HG02678 (cell line): ENCODE data around the gene CD40.
A peak's percentile ranks its signal among the peaks of the same experiment; 100 is the strongest.

ENCODE experiments used
- ATAC-seq: cut with Tn5 transposase; IDR thresholded peaks from one replicate; pipeline ENCODE4 v1.9.1; 2021; ENCODE audit warnings: mild to moderate bottlenecking, moderate library complexity; ENCODE audit not compliant: unreplicated experiment

Gene CD40

DNA sequence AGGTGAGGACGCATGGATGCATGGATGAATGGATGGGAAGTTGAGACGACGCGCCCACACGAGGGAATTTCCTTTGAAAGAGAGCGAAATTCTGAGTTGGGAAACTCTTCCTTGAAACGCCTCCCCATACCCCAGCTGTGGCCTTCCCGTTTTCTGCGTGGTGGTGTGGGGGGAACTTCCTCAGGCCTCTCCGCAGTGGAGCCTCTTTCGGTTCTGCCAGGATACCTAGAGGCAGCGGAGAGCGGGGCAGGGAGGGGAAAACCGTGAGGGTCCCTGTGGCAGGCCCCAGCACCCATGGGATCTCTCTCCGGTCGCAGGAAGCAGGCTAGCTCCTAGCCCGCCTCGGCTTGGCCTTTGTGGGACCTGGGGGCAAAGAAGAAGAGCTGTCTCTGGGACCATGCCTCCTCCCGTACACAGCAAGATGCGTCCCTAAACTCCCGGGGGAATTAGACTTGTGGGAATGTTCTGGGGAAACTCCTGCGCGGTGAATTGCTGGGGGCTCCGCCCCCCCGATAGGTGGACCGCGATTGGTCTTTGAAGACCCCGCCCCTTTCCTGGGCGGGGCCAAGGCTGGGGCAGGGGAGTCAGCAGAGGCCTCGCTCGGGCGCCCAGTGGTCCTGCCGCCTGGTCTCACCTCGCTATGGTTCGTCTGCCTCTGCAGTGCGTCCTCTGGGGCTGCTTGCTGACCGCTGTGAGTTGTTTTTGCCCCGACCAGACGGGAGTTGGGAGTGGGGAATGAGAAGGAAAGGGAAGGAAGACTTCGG lies at the start of gene CD40:
TSS of gene CD40 (plus strand) at position 611 of the 764 bp plus-strand sequence. CDS start at position 641, 30 bp downstream.
- ATAC-seq, result peak; percentile 80

DNA sequence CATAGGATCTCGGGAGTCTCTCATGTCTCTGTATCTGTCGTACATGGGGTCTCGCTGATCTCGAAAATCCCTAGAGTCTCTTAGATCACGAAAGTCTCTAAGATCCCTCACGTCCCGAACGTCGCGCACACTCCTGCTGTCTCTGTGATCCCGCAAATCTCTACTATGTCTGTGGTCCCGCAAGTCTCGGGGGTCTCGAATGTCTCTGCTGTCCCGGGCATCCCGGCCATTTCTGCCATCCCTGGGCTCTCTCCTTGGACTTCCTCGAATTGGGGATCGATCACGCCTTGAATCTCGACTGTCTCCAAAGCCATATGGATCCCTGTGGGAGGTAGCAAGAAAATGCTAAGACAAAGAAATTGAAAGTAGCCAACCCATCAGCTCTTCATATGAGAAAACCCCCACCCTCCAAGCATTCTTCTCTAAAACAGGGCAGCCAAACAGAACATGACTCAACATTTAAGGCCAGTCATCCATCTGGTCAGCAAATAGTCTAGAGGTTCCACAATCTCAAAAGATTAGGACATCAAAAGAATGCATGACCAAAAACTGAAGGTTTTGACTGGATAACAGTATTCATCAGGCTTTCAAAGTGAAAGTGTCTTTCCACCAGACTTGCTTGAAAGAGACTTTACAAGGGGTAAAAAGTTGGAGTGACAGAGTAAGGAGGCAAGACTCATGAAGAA lies 47.8 kb upstream of the CD40 start:
- no peak for ATAC-seq

DNA sequence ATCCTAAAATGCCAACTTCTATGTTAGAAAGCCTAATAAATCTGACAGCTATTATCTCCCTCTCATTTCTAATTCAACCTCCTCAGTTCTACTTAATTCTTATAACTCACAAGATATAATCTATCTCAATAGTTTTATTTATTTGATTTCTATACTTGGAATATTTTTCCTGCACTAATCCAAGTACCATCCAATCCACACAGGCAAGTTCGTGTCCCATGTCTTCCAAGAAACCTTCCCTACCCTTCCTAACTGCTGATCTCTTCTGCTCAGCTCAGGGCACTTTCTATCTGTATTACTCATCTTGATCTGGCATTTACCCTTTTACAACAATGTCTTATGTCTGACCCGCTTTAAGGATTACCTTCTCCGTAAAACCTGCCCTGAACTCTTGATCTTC lies 46.5 kb upstream of the CD40 start:
- ATAC-seq, result no peak

DNA sequence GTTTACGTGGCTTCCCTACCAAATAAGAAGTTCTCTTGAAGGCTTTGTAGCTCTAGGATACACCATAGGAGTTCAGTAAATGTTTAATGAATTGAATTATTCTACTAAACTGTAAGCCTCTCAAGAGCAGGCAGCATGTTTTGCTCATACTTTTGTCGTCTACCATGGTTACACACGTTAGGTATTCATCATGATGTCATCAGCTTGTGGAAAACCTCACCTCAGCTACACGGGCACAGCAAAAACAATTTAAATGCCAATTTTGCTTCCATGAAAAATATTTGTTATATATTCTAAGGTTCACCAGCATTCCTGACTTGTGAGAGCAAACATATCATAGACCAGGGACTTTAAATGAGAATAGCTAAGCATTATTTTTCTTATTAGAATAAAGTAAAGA lies 45.1 kb upstream of the CD40 start:
- no peak for ATAC-seq

DNA sequence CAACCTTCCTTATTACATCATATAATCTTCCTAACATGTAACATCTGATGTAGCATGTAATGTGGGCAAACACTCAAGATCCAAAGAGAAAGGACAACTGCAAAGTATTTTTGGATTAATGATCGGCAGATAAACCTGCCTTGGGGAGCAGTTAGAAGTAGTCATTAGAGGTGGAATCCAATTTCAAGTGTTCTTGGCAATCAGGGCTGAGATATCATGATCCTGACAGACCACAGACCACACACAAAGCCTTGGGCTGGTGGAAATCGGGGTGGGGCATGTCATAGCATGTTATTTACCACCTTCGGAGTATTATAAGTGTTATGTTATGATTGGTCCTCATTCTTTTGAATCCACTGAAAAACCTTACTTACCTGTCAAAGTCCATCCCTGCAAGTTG lies 44.7 kb upstream of the CD40 start:
- no peak for ATAC-seq

DNA sequence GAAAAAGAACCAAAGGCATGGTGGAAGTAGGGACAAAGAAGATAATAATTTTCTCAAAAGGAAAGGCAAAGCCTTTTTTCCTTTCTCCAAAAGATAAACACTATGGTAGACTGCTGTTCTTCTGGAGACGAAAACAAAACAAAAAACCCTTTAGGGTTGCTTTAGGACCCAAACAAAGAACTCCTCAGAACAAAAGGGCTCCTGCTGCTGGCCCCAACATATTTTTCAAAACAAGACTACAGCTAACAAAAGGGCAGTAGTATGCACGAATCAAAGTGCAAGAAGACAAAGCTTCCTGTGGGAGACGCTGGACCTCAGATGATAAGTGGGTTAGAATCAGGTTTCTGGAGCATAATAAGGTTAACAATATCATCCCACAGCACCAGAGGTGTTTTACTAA lies 44.1 kb upstream of the CD40 start:
- no peak for ATAC-seq

DNA sequence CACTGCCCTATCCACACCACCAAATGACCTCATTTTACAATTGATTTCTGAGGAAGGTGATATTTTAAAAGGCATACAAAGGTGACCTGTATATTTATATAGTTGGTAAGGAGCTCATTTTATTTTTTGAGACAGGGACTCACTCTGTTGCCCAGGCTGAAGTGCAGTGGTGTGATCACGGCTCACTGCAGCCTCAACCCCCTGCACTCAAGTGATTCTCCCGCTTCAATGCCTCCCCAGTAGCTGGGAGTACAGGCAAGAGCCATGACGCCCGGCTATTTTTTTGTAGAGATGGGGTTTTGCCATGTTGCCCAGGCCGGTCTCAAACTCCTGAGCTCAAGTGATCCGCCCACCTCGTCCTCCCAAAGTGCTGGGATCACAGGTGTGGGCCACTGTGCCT lies 41.3 kb upstream of the CD40 start:
- ATAC-seq, result no peak

DNA sequence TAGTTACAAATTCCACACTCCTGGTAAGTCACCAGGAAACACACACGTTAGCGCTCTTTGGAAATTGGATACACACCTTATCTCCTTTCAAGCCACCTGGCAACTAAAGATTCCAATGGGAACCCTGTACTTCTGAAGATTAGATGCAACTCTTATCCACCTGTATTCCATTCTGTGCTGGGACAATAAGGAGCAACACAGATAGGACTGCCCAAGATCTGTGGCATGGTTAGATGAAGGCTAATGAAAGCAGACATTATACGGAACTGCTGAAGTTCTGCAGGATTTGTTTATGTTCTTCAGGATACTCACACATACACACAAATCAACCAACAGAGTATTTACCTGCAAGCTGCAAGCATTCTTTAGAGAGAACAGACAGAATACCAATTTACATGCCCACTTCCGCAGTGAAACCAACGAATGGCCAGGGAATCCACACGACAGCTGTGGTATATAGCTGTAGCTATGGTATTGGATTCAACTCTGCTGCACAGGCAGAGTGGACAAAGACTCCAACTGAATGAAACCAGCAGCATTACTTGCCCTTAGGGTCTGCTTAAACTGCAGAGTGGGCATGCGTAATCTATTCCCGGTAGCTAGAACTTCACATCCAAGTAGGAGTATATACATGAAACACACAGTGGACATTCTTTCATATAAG lies 40.3 kb upstream of the CD40 start:
- ATAC-seq, result no peak

DNA sequence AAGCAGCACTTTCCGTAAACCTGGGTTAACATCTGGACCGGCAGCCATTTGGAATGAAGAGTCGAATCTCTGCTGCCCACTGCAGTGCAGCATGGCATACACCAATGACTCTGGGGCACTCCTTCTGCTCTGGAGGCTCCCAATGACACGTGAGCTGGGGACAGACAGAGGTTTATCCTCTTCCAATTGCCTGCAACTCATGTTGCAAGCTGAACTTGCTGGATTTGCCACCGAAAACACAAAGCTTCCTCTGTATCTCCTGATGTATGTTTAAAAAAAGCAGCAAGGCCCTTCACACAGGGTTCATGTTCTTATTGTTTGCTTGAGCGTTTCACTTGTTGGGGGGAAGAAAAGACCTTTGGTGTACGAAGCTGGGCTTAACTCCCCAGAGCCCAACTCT lies 39.2 kb upstream of the CD40 start:
- ATAC-seq, result no peak

DNA sequence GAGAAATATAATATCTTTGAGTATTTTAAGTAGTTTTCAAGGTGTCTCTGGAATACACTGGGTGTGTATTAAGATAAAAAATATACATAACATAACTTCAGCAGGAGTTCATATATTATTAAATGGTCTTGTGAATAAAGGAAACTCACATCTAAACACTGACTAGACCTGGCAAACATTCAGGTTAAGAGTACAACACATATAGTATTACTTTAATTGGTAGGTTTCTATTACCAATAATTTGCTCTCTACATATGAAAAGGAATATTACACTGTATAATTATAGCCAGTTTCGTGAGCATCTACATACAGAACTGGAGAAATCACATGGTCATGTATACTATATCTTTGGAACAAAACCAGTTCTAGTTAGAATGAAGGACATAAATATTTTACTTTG lies 37.0 kb upstream of the CD40 start:
- ATAC-seq, result no peak

DNA sequence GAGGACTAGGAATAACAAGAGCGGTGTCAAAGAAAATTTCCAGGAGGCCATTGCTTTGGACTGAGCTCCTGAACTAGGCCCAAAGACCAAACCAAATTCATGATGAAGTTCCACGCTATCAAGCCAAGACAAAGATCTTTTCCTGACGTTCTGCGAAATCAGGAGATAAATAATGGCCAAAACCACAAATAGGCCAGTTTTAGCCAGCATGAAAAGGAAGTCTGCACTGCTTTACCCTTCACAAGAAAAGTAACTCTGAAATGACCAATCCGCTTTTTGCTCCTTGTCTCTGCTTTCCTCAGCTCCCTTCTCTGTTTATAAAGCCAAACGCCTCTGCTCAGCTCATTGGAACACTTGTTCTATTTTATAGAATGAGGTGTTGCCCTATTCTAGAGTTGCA lies 35.0 kb upstream of the CD40 start:
- no peak for ATAC-seq

DNA sequence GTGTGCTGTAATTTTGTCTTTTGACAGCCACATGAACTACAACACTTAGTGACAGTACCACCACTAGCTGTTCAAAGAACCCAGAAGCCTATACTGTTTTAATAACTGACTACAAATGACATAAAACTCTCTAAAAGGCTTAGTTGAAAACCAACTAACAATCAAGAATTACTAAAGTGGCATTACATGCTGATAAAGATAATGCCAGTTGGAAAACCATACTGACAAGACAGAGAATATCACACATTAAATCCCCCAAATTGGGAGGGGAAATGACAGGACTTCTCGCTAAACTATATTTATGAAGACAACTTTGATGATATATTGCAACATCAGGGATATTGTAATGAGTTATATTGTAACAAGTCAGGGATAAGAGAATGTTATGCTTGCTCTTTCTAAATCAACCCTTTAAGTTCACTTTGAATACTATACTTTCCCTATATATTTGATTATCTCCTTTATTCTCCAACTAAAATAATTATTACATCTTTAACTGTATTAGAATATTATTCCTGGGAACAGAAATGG lies 34.5 kb upstream of the CD40 start:
- no peak for ATAC-seq

DNA sequence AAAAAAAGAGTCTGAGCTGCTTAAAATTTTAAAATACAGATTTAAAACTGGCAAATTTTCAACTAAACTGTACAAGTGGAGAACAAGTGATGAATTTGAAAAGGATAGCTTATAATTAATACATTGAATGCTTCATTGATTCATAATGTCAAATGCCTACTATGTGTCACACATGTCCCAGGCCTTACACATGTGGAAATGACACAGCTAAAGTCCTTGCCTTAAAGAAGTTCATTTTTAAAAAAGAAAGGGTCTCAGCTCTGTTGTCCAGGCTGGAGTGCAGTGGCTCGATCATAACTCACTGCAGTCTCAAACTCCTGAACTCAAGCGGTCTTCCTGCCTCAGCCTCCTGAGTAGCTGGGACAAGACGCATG lies 33.3 kb upstream of the CD40 start:
- no peak for ATAC-seq

DNA sequence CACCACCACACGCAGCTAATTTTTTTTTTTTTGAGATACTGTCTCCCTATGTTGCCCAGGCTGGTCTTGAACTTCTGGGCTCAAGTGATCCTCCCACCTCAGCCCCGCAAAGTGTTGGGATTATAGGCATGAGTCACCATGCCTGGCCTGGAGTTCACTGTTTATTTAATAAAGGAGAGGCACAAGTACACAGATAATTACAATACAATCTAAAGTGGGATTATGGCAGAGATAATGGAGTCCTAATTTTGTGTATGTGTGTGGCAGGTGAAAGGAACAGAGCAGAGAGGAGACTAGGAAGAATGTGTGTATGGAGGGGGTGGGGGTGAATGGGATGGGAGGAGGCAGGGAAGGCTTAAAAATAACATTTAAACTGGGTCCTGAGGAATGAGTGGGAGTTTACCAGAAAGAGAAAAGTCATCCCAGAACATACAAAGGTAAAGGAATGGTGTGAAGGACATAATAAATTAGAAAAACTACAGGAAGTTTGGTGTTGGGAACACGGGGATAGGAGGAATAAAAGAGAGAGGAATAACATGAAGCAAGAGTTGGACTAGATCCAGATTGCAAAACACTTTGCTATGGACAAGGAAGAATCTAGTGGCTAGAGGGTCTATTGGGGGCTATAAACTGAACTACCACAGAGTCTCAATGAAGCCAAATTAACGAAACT lies 32.8 kb upstream of the CD40 start:
- ATAC-seq, result no peak

DNA sequence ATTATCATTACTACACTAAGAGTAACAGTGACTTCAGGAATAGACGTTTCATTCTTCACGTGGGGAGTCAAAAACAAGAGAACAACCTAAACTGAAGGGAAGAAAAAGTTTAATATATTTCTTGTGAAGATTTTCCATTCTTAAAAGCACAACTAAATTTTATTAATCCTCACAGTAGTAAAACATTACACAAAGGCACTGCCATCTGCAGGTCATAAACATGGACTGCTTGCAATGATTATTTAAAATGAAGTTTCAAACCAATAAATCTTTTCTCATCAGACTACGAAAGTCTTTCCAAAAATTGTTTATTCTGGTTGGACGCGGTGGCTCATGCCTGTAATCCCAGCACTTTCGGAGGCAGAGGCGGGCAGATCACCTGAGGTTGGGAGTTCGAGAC lies 31.0 kb upstream of the CD40 start:
- ATAC-seq, result no peak

DNA sequence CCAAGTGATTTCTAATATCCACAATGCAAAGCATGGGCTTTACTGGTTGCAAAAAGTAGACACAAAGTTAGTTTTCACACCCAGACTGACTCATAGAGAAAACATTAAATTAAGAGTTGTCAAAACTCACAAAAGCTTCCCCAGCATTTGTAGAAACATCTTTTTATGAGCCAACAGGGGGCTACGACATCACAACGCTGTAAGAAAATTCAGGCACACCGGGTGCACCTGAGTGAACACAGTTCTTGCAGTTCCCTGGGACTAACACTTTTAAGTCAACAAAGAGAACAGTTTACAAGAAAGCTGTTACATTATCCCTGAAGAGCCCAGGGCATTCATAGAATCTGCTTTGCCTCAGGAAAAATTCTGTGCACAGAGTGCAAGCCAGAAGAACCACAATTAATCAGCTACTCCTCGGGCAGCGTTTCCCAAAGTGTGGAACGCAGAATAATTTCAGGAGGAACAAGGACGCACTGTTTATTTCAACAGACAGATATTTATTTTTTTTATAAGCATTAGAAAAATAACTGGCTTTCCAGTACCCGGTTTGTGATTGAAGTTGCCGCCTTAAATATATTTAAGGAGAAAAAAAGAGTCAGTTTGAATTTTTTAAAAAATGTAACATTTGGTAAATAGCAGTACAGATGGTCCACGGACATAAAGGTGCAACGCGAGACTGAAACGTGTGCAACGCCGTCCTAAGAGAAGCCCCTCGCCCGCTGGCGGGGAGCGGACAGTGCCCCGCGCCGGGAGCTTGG lies 29.5 kb upstream of the CD40 start:
- no peak for ATAC-seq

DNA sequence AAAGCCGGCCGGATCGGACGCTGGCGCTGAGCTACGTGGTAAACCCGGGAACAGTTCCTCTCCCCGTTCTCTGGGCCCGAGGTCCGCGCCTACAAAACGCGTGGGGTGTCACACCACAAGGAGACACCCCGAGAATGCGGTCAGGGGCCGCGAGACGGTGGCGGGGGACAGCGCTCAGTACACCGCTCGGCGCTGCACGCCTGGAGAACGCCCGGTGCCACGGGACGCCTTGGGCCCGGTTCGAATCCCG lies 29.0 kb upstream of the CD40 start:
- ATAC-seq, result peak; percentile 26

DNA sequence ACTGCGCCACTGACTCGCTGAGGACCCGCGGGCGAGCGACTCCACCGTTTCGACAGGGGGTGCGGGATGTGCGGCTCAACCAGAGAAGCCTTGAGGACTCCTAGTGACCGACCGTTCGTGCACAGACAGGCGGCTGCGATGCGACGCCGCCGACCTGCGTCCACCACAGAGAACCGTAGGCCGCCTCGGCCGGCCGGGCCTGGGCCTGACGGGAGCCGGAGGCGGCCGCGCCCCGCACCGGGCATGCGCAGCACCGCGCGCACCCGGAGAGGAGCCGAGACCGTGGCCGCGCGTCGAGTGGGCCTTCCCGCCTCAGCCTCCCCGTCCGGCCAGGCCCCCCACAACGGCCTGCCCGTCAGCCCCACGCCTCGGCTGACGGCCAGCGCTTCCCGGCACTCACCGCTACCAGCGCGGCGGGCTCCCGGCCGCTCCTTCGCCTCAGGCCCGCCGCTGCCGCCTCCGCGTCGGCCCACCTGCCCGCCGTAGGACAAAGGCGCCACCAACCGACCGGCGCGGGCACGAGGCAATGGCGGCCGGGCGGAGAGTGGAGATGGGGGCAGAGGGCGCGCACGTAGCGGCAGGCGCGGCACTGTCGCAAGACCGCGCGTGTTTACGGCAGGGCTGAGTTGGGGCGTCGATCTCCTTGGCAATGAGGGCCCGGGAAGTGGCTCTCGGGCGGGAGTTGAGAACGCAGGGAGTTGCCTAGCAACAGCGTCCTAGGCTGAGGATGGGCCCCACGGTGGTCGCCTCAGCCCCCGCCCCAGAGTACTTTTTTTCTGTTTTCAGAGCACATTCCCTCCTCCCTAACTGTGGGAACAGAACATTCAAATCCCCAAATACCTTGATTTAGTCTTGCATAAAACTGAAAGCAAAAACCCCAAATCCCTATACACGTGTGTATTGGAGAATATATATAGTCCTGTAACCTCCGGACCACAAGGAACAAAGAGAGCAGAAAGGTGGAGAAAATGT lies 28.4 kb upstream of the CD40 start, which contains the start of gene NCOA5:
TSS of gene NCOA5 (minus strand) at position 546 of the 972 bp plus-strand sequence. CDS start 10,538 bp downstream, outside the sequence.
- peak; percentile 87 for ATAC-seq
